Activated CD4-positive, alpha-beta T cell treated with anti-CD3 and anti-CD28 coated beads, Interleukin-2, Interleukin-4, amounts not matched to agents 100 ng/mL and 50 ng/mL, durations not matched to agents 16 hours and 8 hours (primary cell): ENCODE results near the gene ZNF785.
"Not testable (repeated sequence)": the region's sequence is repeated elsewhere in the genome, so short reads cannot be mapped to it uniquely, and the experiment has no call there.

Experiments
- DNase-seq: peaks from one replicate; pipeline ENCODE4 v3.0.0-alpha.2; 2020; ENCODE audit warnings: low spot score

Gene ZNF785

GRCh38 chr16:30585400-30586191, at the start of gene ZNF785:
Gene ZNF785, minus strand, starts transcription at chr16:30585697. Its CDS starts 86 bp downstream, at chr16:30585611.
- DNase-seq: peak; percentile 98

GRCh38 chr16:30633526-30633925, 48.0 kb upstream of the ZNF785 start:
- DNase-seq: no peak

DNA sequence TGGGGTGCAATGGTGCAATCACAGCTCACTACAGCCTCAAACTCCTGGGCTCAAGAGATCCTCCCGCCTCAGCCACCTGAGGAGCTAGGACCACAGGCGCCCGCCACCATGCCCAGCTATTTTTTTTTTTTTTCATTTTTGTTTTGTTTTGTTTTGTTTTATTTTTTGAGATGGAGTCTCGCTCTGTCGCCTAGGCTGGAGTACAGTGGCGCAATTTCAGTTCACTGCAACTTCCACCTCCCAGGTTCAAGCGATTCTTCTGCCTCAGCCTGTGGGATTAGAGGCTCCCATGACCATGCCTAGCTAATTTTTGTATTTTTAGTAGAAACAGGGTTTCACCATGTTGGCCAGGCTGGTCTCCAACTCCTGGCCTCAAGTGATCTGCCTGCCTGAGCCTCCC, 47.0 kb upstream of the ZNF785 start:
- DNase-seq: not testable (repeated sequence)

DNA sequence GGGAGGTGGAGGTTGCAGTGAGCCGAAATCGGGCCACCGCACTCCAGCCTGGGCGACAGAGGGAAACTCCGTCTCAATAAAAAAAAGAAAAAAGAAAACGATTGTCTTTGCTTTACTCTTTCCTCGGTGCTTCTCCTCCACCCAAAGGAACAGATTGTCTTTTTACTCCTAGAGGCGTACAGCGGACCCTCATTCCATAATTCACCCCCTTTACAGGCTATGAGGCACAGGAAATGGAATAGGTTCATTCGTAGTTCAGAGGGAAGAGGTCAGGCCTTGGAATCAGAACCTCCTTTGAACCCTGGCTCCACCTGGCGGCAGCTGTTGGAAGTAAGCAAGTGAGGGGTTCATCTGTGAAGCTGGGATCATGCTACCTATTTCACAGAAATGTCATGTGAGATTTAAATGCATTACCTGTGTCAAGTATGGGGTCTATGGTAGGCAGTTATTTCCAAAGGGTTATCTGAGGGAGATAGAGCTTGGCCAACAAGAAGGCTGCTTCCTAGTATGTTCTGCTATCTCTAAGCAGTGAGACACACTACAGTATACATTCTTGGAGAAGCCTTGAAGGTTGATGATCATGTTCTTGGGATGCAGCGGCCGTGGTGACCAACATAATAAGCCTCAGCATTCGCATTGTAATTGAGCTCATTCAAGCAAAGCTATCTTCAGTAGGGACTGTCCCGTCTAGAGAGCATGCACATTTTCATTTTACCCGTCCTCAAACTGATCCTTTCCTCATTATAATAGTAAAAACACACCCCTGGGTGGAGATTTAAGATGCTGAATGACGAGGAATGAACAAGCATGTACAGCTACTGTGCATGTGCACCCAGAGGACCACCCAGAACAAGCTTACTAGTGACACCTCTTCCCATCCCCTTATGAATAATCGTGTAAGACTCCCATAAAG, 43.4 kb upstream of the ZNF785 start:
- peak; percentile 89 for DNase-seq

- DNase-seq: no peak
Measured at GRCh38 chr16:30626236-30626635, 40.7 kb upstream of the ZNF785 start.

DNA sequence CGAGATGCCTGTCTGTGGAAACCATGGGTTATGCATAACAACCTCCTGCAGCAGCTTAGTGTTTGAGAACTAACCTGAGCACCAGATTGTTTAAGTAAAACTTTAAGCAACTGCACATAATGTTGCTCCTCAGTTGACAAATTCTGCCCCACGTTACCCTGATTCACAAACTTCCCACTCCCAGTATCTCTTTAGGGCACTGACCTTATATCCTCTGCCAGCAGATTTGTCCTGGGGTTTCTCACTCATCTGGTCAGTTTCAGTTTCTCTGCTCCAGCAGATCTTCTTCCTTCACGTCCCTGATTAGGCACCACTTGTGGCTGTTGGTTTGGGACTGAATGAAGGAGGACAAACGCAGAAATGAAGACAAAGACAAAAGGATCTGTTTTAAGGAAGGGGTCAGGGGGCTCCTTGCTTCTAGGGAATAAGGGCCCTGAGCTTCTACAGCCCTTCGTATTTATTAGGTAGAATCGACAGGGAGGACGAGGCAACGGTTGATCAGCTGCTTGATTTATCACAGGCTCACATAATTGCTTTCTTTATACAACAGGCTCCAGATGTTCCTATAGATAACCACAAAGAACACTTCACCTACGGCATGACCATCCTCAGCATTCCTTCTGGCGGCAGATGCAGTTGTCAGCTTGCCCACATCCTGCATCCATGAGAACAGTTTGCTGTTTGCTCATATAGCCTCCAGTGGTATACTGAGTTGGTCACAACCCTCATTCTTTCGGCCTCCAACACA, 38.2 kb upstream of the ZNF785 start:
- DNase-seq: no peak

DNA sequence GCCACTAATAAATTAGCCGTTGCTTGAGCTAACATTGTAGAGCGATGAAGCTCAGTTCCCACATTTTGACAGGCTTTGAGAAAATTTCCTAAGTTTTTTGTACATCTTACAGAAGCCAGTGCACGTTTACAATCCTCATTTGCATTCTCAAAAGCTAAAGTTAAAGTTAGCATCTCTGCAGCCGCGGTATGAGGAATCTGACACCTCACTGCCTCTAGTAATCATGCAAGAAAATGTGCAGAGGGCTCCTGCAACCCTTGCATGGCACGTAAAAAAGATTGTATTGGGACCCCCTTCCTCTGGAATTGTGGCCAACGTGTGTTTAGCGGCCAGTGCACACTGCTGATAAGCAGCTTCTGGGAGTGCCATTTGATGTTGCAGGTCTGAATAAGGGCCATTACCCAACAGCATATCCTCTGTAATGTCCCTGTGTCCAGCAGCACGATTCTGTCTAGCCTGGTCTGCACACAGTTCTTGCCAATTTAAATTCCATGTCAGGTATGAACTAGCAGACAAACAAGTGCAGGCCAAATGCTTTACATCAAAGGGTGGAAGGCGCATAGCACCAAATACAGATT, 37.0 kb upstream of the ZNF785 start:
- DNase-seq: no peak

DNA sequence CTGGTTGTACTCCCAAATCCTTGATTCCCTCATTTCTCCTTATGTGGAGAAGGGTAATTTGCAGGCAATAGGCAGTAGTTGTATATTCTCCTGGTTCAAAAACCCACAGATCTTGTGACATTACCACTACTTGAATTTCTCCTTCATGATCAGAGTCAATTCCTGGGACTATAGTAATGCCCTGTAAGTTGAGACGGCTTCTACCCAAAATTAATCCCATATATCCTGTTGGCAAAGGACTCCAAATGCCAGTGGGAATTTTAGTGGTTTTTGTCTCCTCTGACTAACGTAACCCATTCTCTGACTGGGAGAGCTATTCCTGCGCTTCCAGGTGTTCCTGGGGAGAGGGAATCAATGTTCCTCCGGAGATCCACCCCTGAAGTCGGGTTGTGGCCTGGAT, 36.3 kb upstream of the ZNF785 start:
- DNase-seq: no peak

- DNase-seq: no peak
Measured at GRCh38 chr16:30620169-30620568, 34.7 kb upstream of the ZNF785 start.

- DNase-seq: no peak
Measured at GRCh38 chr16:30619638-30620037, 34.1 kb upstream of the ZNF785 start.

DNA sequence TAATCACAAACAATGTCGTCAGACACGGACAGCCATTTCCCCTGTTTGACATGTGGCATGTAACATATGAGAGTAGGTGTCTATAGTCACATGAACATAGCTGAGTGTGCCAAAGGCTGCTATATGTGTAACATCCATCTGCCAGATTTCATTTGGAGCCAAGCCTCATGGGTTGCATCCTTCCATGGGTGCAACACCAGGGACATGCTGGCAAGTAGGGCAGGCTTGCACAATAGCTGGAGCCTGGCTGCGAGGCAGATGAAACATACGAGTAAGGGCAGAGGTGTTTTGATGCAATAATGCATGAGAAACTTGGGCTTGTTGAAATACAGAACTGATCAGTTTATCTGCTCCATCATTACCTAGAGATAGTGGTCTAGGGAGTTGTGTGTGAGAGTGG, 33.7 kb upstream of the ZNF785 start:
- DNase-seq: no peak

DNA sequence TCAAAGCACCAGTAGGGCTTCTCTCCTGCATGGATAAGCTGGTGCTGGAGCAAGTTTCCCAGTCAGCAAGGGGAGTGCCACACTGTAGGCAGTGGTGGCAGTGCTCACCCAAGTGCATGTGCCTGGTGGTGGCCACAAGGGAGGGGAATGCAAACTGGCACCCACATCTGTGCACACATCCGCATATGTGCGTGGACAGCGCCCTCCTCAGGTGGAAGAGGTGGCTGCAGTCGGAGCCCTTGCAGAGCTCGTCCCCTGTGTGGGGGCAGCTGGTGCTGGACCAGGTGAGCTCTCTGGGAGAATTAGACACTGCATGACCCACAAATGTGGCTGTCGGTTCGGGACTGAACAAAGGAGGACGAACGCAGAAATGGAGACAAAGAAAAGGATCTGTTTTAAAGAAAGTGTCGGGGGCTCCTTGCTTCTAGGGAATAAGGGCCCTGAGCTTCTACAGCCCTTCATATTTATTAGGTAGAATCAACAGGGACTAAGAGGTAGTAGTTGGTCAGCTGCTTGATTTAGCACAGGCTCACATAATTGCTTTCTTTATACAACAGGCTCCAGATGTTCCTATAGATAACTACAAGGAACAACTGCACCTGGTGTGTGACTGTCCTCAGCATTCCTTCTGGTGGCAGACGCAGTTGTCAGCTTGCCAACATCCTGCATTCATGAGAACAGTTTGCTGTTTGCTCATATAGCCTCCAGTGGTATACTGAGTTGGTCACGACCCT, 30.0 kb upstream of the ZNF785 start:
- DNase-seq: peak; percentile 80

- DNase-seq: peak; percentile 98
Measured at GRCh38 chr16:30609926-30610839, 24.7 kb upstream of the ZNF785 start, which contains the start of gene ZNF689. Gene ZNF689, minus strand, starts transcription at chr16:30610389. Its CDS starts 348 bp downstream, at chr16:30610041.

DNA sequence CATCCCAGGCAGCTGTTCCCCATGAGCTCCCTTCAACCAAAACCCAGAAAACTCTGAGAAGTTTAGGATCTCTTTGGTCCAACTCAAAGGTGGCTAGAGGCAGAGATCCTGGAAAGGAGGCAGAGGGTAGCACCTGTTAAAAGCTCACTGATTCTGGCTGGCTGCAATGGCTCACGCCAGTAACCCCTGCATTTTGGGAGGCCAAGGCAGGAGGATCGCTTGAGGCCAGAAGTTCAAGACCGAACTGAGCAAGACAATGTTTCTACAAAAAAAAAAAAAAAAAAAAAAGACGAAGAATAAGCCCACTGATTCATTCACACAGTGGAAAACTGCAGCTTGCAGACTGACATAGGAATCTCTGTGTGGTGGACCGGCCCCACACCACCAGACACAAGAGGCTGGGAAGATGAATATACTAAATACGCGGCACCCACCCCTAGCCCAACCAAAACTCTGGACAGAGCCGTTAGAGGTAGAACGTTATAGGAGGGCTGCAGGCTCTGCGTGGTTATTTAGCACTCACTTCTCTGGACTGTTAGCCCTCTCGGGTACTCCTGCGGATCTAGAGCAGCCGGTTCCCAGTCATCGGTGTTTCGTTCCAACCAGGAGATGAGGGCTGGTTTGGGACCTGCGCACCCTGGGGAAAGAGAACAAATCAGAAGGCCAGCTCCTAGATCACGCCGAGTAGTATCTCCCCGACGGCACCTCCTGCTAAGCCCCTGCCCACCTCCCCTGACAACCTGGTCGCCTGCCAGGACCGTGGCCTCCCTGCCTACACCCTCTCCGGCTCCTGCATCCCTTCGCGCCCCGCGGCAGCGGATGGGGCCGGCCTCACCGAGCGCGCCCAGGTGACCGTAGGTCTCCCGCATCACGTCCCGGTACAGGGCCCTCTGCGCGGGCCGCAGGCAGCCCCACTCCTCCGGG, 23.8 kb upstream of the ZNF785 start:
- DNase-seq: peak; percentile 44

- no peak for DNase-seq
Measured at GRCh38 chr16:30606004-30606403, 20.5 kb upstream of the ZNF785 start.

- no peak for DNase-seq
Measured at GRCh38 chr16:30605158-30605557, 19.7 kb upstream of the ZNF785 start.

- no peak for DNase-seq
Measured at GRCh38 chr16:30604316-30604947, 18.9 kb upstream of the ZNF785 start.

DNA sequence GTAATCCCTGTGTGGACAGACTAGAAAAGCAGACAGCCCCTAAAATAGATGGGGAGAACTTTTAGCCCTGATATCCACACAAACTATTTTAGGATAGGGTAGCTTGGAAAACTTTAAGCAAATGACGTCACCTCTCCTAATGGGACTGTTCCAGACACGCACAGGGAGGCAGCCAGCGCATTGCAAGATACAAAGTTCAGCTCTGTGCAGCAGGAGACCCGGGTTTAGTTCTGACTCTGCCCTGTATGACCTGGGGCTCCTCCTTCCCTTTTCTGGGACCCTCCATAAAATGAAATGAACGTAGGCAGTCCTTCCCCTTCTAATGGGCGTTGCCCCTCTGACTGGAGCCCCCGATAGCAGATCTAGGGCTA, 18.4 kb upstream of the ZNF785 start:
- DNase-seq: no peak
